ENCODE measurements around the gene SEMA4D.

SEMA4D gene

DNA sequence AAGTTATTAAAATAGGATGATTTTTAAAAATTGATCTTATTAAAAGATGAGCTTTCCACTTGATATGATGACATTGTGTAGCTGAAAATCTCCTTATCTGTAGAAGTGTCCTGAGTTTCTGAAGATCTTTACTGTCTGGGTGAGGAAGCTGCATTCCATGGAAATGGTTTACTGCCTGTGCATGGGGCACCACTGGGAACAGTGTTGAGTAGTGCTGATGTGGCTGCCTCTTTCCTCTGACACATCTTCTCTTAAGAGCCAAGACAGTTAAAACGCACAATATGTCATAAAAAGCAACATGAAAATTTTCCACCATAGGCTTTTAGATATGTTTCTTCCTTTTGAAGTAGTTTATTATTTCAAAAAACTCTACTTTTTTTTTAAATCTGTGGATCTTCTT lies 155.0 kb downstream of the SEMA4D start:
- ChIA-PET POLR2A (no interaction called here), CTCF (interaction anchor here (1.4 to 2.2 kb wide), 4 partner anchors 9 to 206 kb away, joined by 4 to 8 read pairs (median 5); no protein-coding TSS in a partner anchor)
- TF ChIP-seq, protein P1, sequence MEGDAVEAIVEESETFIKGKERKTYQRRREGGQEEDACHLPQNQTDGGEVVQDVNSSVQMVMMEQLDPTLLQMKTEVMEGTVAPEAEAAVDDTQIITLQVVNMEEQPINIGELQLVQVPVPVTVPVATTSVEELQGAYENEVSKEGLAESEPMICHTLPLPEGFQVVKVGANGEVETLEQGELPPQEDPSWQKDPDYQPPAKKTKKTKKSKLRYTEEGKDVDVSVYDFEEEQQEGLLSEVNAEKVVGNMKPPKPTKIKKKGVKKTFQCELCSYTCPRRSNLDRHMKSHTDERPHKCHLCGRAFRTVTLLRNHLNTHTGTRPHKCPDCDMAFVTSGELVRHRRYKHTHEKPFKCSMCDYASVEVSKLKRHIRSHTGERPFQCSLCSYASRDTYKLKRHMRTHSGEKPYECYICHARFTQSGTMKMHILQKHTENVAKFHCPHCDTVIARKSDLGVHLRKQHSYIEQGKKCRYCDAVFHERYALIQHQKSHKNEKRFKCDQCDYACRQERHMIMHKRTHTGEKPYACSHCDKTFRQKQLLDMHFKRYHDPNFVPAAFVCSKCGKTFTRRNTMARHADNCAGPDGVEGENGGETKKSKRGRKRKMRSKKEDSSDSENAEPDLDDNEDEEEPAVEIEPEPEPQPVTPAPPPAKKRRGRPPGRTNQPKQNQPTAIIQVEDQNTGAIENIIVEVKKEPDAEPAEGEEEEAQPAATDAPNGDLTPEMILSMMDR (IDR thresholded peaks at IDR 0.05; ENCODE audit: control extremely low read depth, extremely low read depth, low read depth, missing control alignments) = no peak
- DNase-seq (ENCODE audit: extremely low spot score) = no peak

DNA sequence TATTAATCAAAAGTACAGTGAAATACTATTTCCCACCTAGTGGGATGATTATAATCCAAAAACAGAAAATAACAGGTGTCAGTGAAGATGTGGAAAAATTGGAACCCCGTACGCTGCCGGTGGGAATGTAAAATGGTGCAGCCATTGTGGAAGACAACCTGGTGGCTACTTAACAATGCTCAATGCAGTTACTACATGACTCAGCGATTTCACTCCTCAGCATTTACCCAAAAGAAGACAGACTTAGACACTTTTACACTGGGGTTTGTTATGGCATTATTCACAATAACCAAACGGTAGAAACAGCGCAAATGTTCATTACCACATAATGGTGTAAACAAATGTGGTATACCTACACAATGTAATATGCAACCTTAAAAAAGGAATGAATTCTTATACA lies 155.7 kb downstream of the SEMA4D start:
- CTCF ChIA-PET = interaction anchor here (1.3 to 2.2 kb wide), 4 partner anchors 9 to 207 kb away, joined by 3 to 8 read pairs (median 5); no protein-coding TSS in a partner anchor
- POLR2A ChIA-PET = no interaction called here
- no peak for DNase-seq (ENCODE audit: extremely low spot score)
- TF ChIP-seq, protein P1 (IDR thresholded peaks at IDR 0.05; ENCODE audit: control extremely low read depth, extremely low read depth, low read depth, missing control alignments) = no peak

DNA sequence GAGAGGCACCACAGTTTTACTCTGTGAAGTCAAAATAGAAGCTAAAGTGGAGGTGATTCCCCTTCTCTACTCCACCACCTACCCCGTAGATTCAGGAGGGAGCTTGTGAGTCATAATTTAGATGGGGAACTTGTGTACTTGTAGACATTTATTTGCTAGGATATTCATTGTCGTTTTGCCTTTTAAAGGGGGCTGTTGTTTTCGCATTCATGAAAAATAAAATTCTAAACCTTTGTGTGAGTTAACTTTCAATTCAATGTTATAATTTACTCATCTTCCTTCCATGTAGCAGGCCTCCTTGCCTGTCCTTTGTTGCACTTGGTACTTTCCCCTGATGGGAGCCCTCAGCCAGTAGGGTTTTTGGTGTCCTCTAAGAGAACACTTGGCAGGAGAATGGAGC lies 157.6 kb downstream of the SEMA4D start:
- TF ChIP-seq, protein P1 (IDR thresholded peaks at IDR 0.05; ENCODE audit: control extremely low read depth, extremely low read depth, low read depth, missing control alignments) = no peak
- POLR2A ChIA-PET = interaction anchor here (0.5 kb wide), 1 partner anchor 33 kb away, joined by 5 read pairs; no protein-coding TSS in a partner anchor

DNA sequence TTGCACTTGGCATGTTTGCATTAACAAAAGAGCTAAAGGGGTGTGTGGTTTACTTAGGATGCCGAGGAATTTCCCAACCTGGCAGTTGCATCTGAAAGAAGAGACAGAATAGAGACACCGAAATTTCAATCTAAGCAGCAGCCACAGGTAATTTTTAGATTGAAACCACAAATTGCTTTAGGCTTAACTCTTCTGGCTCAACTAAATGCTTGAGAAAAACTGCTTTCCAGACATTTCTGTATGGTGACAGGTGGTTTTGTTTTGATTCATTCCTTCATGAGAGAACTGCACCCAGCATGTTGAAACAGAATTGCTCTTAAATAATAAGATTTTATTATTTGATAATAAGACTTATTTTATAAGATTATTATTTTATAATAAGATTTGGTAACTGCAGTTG lies 158.1 kb downstream of the SEMA4D start:
- POLR2A ChIA-PET = interaction anchor here (0.7 kb wide), 1 partner anchor 24 kb away, joined by 4 read pairs; no protein-coding TSS in a partner anchor
- CTCF ChIA-PET = interaction anchor here (0.8 to 1.3 kb wide), 6 partner anchors 12 to 209 kb away, joined by 3 to 4 read pairs (median 4); partner anchors contain the start of gene SECISBP2
- TF ChIP-seq, protein P1 (IDR thresholded peaks at IDR 0.05; ENCODE audit: control extremely low read depth, extremely low read depth, low read depth, missing control alignments) = no peak
- DNase-seq (ENCODE audit: extremely low spot score) = no peak

More for the DNA sequence above, 157.6 kb downstream of the SEMA4D start:
- DNase-seq (ENCODE audit: extremely low spot score) = peak; percentile 64
- CTCF ChIA-PET = interaction anchor here (0.8 to 1.3 kb wide), 6 partner anchors 11 to 209 kb away, joined by 3 to 4 read pairs (median 4); partner anchors contain the start of gene SECISBP2

DNA sequence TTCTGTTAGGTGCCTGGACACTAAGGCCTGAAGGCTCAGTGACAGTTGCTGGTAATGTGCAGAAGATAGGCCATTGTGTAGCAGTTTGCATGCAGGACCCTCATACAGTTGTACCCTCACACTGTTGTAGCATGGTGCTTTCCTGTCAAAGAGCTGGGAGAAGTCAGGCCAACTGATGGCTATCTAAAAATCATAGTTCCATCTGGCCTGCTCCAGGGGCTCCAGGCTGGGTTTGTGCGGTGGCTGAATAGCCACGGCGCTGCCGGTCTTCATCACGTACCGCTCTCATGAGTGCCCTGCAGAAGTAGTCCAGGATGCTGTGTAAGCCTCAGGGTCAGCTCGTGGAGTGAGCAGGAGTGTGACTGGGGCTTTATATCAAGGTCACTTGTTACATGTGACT lies 167.4 kb downstream of the SEMA4D start:
- ChIA-PET CTCF (interaction anchor here (1.7 kb wide), 1 partner anchor 18 kb away, joined by 4 read pairs; no protein-coding TSS in a partner anchor), POLR2A (no interaction called here)
- DNase-seq (ENCODE audit: extremely low spot score) = no peak
- TF ChIP-seq, protein P1 (IDR thresholded peaks at IDR 0.05; ENCODE audit: control extremely low read depth, extremely low read depth, low read depth, missing control alignments) = no peak

DNA sequence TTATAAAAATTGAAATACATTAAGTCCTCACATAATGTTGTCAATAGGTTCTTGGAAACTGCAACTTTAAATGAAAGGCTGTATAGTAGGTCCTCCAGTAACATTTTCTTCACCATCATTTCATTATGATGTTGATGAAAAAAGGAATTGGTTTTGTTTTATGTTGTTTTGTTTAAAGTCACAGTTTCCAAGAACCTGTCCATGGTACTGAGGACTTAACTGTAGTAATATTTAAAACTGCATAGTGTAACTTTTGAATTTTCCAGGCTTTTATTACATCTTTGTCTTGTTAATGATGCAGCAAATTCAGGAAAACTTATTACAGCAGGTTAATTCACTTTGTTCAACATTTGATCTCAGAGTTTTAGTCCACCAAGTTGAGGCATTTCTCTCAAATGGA lies 168.0 kb downstream of the SEMA4D start:
- DNase-seq (ENCODE audit: extremely low spot score) = no peak
- POLR2A ChIA-PET = no interaction called here
- TF ChIP-seq, protein P1 (IDR thresholded peaks at IDR 0.05; ENCODE audit: control extremely low read depth, extremely low read depth, low read depth, missing control alignments) = no peak
- CTCF ChIA-PET = no interaction called here
